D341Med (cell line): ENCODE measurements around the gene PLEKHA4.
A peak's percentile ranks its signal among the peaks of the same experiment; 100 is the strongest.
"Not testable (repeated sequence)": the region's sequence is repeated elsewhere in the genome, so short reads cannot be mapped to it uniquely, and the experiment has no call there.

ENCODE experiments used
- DNase-seq: peaks from one replicate; pipeline ENCODE4 v3.0.0; 2012; ENCODE audit warnings: low spot score

Gene PLEKHA4

GRCh38 chr19:48887861-48888612, 19.6 kb upstream of the PLEKHA4 start:
- no peak for DNase-seq

GRCh38 chr19:48883726-48884125, 15.3 kb upstream of the PLEKHA4 start:
- DNase-seq, result no peak

GRCh38 chr19:48881741-48882657, 13.6 kb upstream of the PLEKHA4 start:
- peak; percentile 64 for DNase-seq

GRCh38 chr19:48879696-48880095, 11.3 kb upstream of the PLEKHA4 start:
- DNase-seq, result not testable (repeated sequence)

GRCh38 chr19:48879025-48879637, 10.7 kb upstream of the PLEKHA4 start:
- DNase-seq, result no peak

- DNase-seq, result no peak
These were observed 10.0 kb upstream of the PLEKHA4 start for GRCh38 chr19:48878196-48879024.

GRCh38 chr19:48877855-48878195, 9.4 kb upstream of the PLEKHA4 start:
- no peak for DNase-seq

GRCh38 chr19:48876043-48876981, 7.9 kb upstream of the PLEKHA4 start:
- not testable (repeated sequence) for DNase-seq

- peak; percentile 34 for DNase-seq
These were observed 6.1 kb upstream of the PLEKHA4 start for GRCh38 chr19:48874303-48875135.

GRCh38 chr19:48873476-48874302, 5.3 kb upstream of the PLEKHA4 start:
- no peak for DNase-seq

GRCh38 chr19:48872884-48873475, 4.6 kb upstream of the PLEKHA4 start:
- DNase-seq, result peak; percentile 58

GRCh38 chr19:48872182-48872883, 3.9 kb upstream of the PLEKHA4 start, which contains the start of gene PPP1R15A:
Gene PPP1R15A (plus strand): TSS chr19:48872421. CDS start chr19:48873234, 813 bp downstream.
- peak; percentile 94 for DNase-seq

GRCh38 chr19:48871471-48872181, 3.2 kb upstream of the PLEKHA4 start:
- DNase-seq, result not testable (repeated sequence)

GRCh38 chr19:48870048-48870447, 1.6 kb upstream of the PLEKHA4 start:
- no peak for DNase-seq

GRCh38 chr19:48867746-48868113, 687 bp downstream of the PLEKHA4 start:
- DNase-seq, result no peak

- DNase-seq, result no peak
These were observed 1.2 kb downstream of the PLEKHA4 start for GRCh38 chr19:48867123-48867745.

GRCh38 chr19:48866692-48867091, 1.7 kb downstream of the PLEKHA4 start:
- no peak for DNase-seq
